ENCODE measurements around the gene NFIA. TPM values are rescaled to one million over a fixed set of nuclear protein-coding genes. Genes with fewer than 3 reads are reported as not detected.

NFIA gene
- total and polyA plus RNA-seq, 2 of the 13 experiments (the other 11 are each of a cell fraction or from before 2014, with no cell fraction given) = 14.7 to 28.5 TPM

- no peak for TF ChIP-seq CEBPZ (IDR thresholded peaks at IDR 0.05; ENCODE audit: low read length)
- TF ChIP-seq PHF5A (CRISPR knock-in tag; IDR thresholded peaks at IDR 0.05; ENCODE audit: low read depth, unreplicated experiment) = no peak
- no peak for TF ChIP-seq ZNF772 (CRISPR knock-in tag; IDR thresholded peaks at IDR 0.05)
- no peak for TF ChIP-seq IRF1 (CRISPR knock-in tag; IDR thresholded peaks at IDR 0.05; ENCODE audit: low read depth)
- peak; percentile 58 for TF ChIP-seq ARID5B (CRISPR knock-in tag; IDR thresholded peaks at IDR 0.05)
- no peak for TF ChIP-seq SETDB1 (CRISPR knock-in tag; IDR thresholded peaks at IDR 0.05; ENCODE audit: borderline replicate concordance)
- TF ChIP-seq IRF9 (CRISPR knock-in tag; IDR thresholded peaks at IDR 0.05; ENCODE audit: borderline replicate concordance) = no peak
- no peak for TF ChIP-seq ZNF660 (CRISPR knock-in tag; IDR thresholded peaks at IDR 0.05; ENCODE audit: borderline replicate concordance, low read depth)
- no peak for TF ChIP-seq HOXA3 (CRISPR knock-in tag; IDR thresholded peaks at IDR 0.05)
- no peak for TF ChIP-seq ZNF496 (CRISPR knock-in tag; IDR thresholded peaks at IDR 0.05; ENCODE audit: insufficient replicate concordance)
- TF ChIP-seq SMARCE1 (IDR thresholded peaks at IDR 0.05; ENCODE audit: borderline replicate concordance) = no peak
- TF ChIP-seq PRPF4 (IDR thresholded peaks at IDR 0.05; ENCODE audit: low read depth, low read length, poor library complexity, severe bottlenecking) = no peak
- no peak for TF ChIP-seq HMG20A (CRISPR knock-in tag; IDR thresholded peaks at IDR 0.05; ENCODE audit: borderline replicate concordance)
- no peak for TF ChIP-seq HNF4G (IDR thresholded peaks at IDR 0.05; ENCODE audit: borderline replicate concordance, low read depth, low read length)
- TF ChIP-seq HNF4G (CRISPR knock-in tag; IDR thresholded peaks at IDR 0.05; ENCODE audit: borderline replicate concordance, low read depth) = no peak
- no peak for TF ChIP-seq ZFP41 (CRISPR knock-in tag; IDR thresholded peaks at IDR 0.05; ENCODE audit: borderline replicate concordance)
These were observed 28.4 kb upstream of the NFIA start (continued) for GRCh38 chr1:61053712-61054600.
